Measurements from ENCODE around the gene HAPSTR1. TPM values are rescaled to one million over a fixed set of nuclear protein-coding genes. Genes with fewer than 3 reads are reported as not detected.

HAPSTR1 gene
- total and polyA plus RNA-seq, 2 of the 8 experiments (the other 6 are each of a cell fraction or from before 2014, with no cell fraction given), result 11.9 to 66.1 TPM

GRCh38 chr16:9138021-9138680 lies 46.7 kb downstream of the HAPSTR1 start:
- Histone ChIP-seq H4K20me1 (replicated peaks in 1 of 2; ENCODE audit: control insufficient read depth in 1 of 2, insufficient read depth in 2 of 2, low read length in 2 of 2) (no peaks in the 10 kb centered on the region), H3K56ac (replicated peaks; ENCODE audit: insufficient read length, low read depth, low read length) (no peak overlapping the region), H3K4me1 (replicated peaks in 1 of 4; ENCODE audit: control insufficient read depth in 3 of 4, insufficient read depth in 4 of 4, low read length in 3 of 4) (no peaks in the 10 kb centered on the region; a peak in 2 of 7 replicates), H3K4me2 (ENCODE audit: insufficient read depth in 1 of 2, low read depth in 2 of 2, low read length in 2 of 2) (no peak overlapping the region), H2AFZ (ENCODE audit: low read length) (no peak overlapping the region), H2BK120ac (replicated peaks; ENCODE audit: low read depth, low read length) (no peak overlapping the region), H3K4me3 (ENCODE audit: extremely low read depth in 1 of 4, insufficient read depth in 2 of 4, low read depth in 3 of 4, low read length in 4 of 4) (no peak overlapping the region), H3K27me3 (replicated peaks in 1 of 4; ENCODE audit: control insufficient read depth in 3 of 4, extremely low read depth in 1 of 4, insufficient read depth in 3 of 4, low read length in 3 of 4) (no peaks in the 10 kb centered on the region), H2BK5ac (ENCODE audit: low read depth, low read length) (no peak overlapping the region), H3K4ac (replicated peaks; ENCODE audit: insufficient read length, low read depth, low read length) (no peak overlapping the region), H3K9me3 (ENCODE audit: insufficient read depth in 2 of 2, low read depth in 1 of 2, low read length in 1 of 2) (no peaks in the 10 kb centered on the region), H3K36me3 (ENCODE audit: control insufficient read depth in 2 of 4, insufficient read depth in 4 of 4, low read length in 3 of 4) (no peaks in the 10 kb centered on the region), H3K79me2 (ENCODE audit: control insufficient read depth in 1 of 2, insufficient read depth in 2 of 2, low read length in 2 of 2) (no peaks in the 10 kb centered on the region), H3K79me1 (ENCODE audit: low read depth, low read length) (peaks cover 2% of the 10 kb centered on the region; the same call in 1 of the 2 replicates), H4K91ac (replicated peaks; ENCODE audit: insufficient read length, low read length) (no peak overlapping the region), H3K9ac (replicated peaks in 1 of 4; ENCODE audit: extremely low read depth in 1 of 4, low read depth in 3 of 4, low read length in 3 of 4) (no peak overlapping the region), H4K5ac (ENCODE audit: insufficient read length, low read depth, low read length) (no peak overlapping the region), H2BK20ac (ENCODE audit: low read length) (no peak overlapping the region), H3K23me2 (ENCODE audit: low read depth, low read length) (no peaks in the 10 kb centered on the region; the same call in 1 of the 2 replicates), H3K18ac (ENCODE audit: extremely low read depth, low read length) (no peak overlapping the region), H4K8ac (ENCODE audit: extremely low read depth, insufficient read depth, low read length) (no peak overlapping the region), H2BK15ac (ENCODE audit: low read length) (0 out of 2 replicates have a peak overlapping the region, but pooled peaks have one; percentile 72), H3K23ac (ENCODE audit: insufficient read length) (no peak overlapping the region), H2AK5ac (ENCODE audit: low read depth, low read length) (no peak overlapping the region), H2BK12ac (ENCODE audit: low read depth, low read length) (no peak overlapping the region), H3K14ac (ENCODE audit: insufficient read length) (no peak overlapping the region), H3K27ac (ENCODE audit: low read depth, low read length) (no peak overlapping the region)
- ChIA-PET CTCF (ENCODE audit: partially characterized antibody) (interaction anchor here (0.7 to 4.3 kb wide), 25 partner anchors 10 to 485 kb away, joined by 3 to 39 read pairs (median 3); no protein-coding TSS in a partner anchor), POLR2A (ENCODE audit: partially characterized antibody) (interaction anchor here (0.7 to 1.1 kb wide), 2 partner anchors 110 to 122 kb away, joined by 3 read pairs; no protein-coding TSS in a partner anchor)
- WGBS, 2 experiments (ENCODE audit: extremely low coverage in 1 of 2, insufficient coverage in 1 of 2, insufficient read length in 1 of 2, insufficient replicate concordance in 2 of 2, low coverage in 1 of 2, low lambda C conversion rate in 2 of 2, missing lambda C conversion rate in 1 of 2), result 83% methylated on average over 13 of the region's 14 CpGs; no CpG with 5 or more reads in 1 of the 2 experiments
- DNase-seq (ENCODE audit: low read depth in 1 of 2, low spot score in 2 of 2), result no peak
- no peak for TF ChIP-seq BCL11A (IDR thresholded peaks at IDR 0.05; ENCODE audit: low read depth in 2 of 2, low read length in 2 of 2)
- no peak for FAIRE-seq

All from H1 (cell line).